Activated CD4-positive, alpha-beta T cell treated with anti-CD3 and anti-CD28 coated beads for 48 hours (primary cell): Measurements from ENCODE around the gene ASTL.

Source experiments
- DNase-seq: peaks from one replicate; pipeline ENCODE4 v3.0.0-alpha.2; 2020

ASTL gene

GRCh38 chr2:96124406-96125265 is 13.7 kb downstream of the ASTL start:
- no peak for DNase-seq

- no peak for DNase-seq
These were observed 14.4 kb downstream of the ASTL start for GRCh38 chr2:96123936-96124335.

GRCh38 chr2:96123290-96123689 is 15.0 kb downstream of the ASTL start:
- DNase-seq: no peak

GRCh38 chr2:96122391-96122790 is 15.9 kb downstream of the ASTL start:
- DNase-seq: no peak

- DNase-seq: no peak
These were observed 16.9 kb downstream of the ASTL start for GRCh38 chr2:96121414-96121813.

GRCh38 chr2:96120991-96121390 is 17.3 kb downstream of the ASTL start:
- DNase-seq: no peak

GRCh38 chr2:96120091-96120720 is 18.1 kb downstream of the ASTL start:
- DNase-seq: no peak

GRCh38 chr2:96119389-96119751 is 18.9 kb downstream of the ASTL start:
- DNase-seq: no peak

GRCh38 chr2:96118698-96119388 is 19.5 kb downstream of the ASTL start:
- DNase-seq: no peak

- no peak for DNase-seq
These were observed 20.4 kb downstream of the ASTL start for GRCh38 chr2:96117701-96118588.

- DNase-seq: peak; percentile 69
These were observed 21.3 kb downstream of the ASTL start for GRCh38 chr2:96116879-96117533.

GRCh38 chr2:96116424-96116878 is 21.9 kb downstream of the ASTL start, which contains the start of gene ADRA2B:
TSS of gene ADRA2B (minus strand) at chr2:96116571. CDS start at chr2:96116149, 422 bp downstream.
- DNase-seq: peak; percentile 76

- no peak for DNase-seq
These were observed 22.5 kb downstream of the ASTL start for GRCh38 chr2:96115631-96116423.

GRCh38 chr2:96114903-96115581 is 23.3 kb downstream of the ASTL start:
- no peak for DNase-seq

GRCh38 chr2:96114546-96114902 is 23.8 kb downstream of the ASTL start:
- no peak for DNase-seq

GRCh38 chr2:96113951-96114350 is 24.4 kb downstream of the ASTL start:
- DNase-seq: no peak

GRCh38 chr2:96113367-96113677 is 25.0 kb downstream of the ASTL start:
- DNase-seq: peak; percentile 59

GRCh38 chr2:96112501-96113366 is 25.6 kb downstream of the ASTL start:
- no peak for DNase-seq

GRCh38 chr2:96111823-96112500 is 26.3 kb downstream of the ASTL start:
- no peak for DNase-seq
